ENCODE results near the gene TRIM33. TPM values are rescaled to one million over a fixed set of nuclear protein-coding genes. Genes with fewer than 3 reads are reported as not detected.
"Not testable (repeated sequence)": the region's sequence is repeated elsewhere in the genome, so short reads cannot be mapped to it uniquely, and the experiment has no call there.

TRIM33 gene
- polyA plus RNA-seq, 4 donors: 6.9 to 27.5 (median 11.0) TPM

GRCh38 chr1:114457675-114458236 lies 53.2 kb downstream of the TRIM33 start:
- peaks cover 3 to 14% (median 4%) of the 10 kb centered on the region in 3 donors for H3K36me3 ChIP-seq (ENCODE audit: control insufficient read depth in 3 of 3, insufficient read depth in 2 of 3, low read depth in 1 of 3, low read length in 3 of 3)
- 81 to 98% (median 82%) methylated on average over 4 of the region's 4 CpGs for WGBS, 3 donors
- peaks cover 0 to 3% (median 0%) of the 10 kb centered on the region in 3 donors for H3K4me1 ChIP-seq (ENCODE audit: control insufficient read depth in 3 of 3, insufficient read depth in 2 of 3, low read depth in 1 of 3, low read length in 2 of 3)
- H3K27ac ChIP-seq (ENCODE audit: low read depth in 1 of 3, low read length in 2 of 3): peak overlapping the region in 1 of 3 donors; percentile 22
- no peaks in the 10 kb centered on the region for H3K9me3 ChIP-seq (ENCODE audit: control insufficient read depth in 2 of 2, insufficient read depth in 1 of 2, low read depth in 1 of 2, low read length in 1 of 2)
- no peaks in the 10 kb centered on the region for H3K27me3 ChIP-seq (ENCODE audit: control insufficient read depth in 3 of 3, insufficient read depth in 3 of 3, low read length in 3 of 3)
- FAIRE-seq (no peak), DNase-seq (peak in 1 of 2 donors; percentile 31)
- no peak overlapping the region for H3K4me3 ChIP-seq (ENCODE audit: low read depth in 1 of 3, low read length in 3 of 3)

DNA sequence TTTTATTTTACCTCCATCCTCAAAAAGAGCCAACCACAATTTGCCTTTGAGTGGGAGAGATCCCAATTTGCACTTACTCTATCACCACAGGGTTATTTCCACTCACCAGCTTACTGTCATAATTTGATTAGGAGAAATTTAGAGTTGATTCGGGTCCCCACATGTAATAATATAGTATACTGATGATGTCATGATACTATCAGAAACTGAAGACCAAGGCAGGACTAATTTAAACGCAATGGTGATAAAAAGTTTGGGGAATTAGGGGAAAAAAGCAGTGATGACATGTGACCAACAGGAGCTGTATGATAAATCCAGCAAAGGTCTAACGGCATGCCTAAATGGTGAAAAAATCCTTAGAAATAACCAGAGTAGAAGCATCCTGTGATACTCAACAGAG lies 54.4 kb downstream of the TRIM33 start:
- H3K9me3 ChIP-seq (ENCODE audit: control insufficient read depth in 2 of 2, insufficient read depth in 1 of 2, low read depth in 1 of 2, low read length in 1 of 2): no peaks in the 10 kb centered on the region
- DNase-seq (no peak), FAIRE-seq (no peak)
- H3K4me3 ChIP-seq (ENCODE audit: low read depth in 1 of 3, low read length in 3 of 3): no peak overlapping the region
- H3K4me1 ChIP-seq (ENCODE audit: control insufficient read depth in 3 of 3, insufficient read depth in 2 of 3, low read depth in 1 of 3, low read length in 2 of 3): peaks cover 0 to 3% (median 0%) of the 10 kb centered on the region in 3 donors
- H3K27me3 ChIP-seq (ENCODE audit: control insufficient read depth in 3 of 3, insufficient read depth in 3 of 3, low read length in 3 of 3): no peaks in the 10 kb centered on the region
- peaks cover 3 to 14% (median 4%) of the 10 kb centered on the region in 3 donors for H3K36me3 ChIP-seq (ENCODE audit: control insufficient read depth in 3 of 3, insufficient read depth in 2 of 3, low read depth in 1 of 3, low read length in 3 of 3)
- H3K27ac ChIP-seq (ENCODE audit: low read depth in 1 of 3, low read length in 2 of 3): no peak overlapping the region
- WGBS, 3 donors: 92 to 94% (median 94%) methylated on average over 3 of the region's 3 CpGs

GRCh38 chr1:114455102-114455785 lies 55.8 kb downstream of the TRIM33 start:
- peaks cover 3 to 14% (median 4%) of the 10 kb centered on the region in 3 donors for H3K36me3 ChIP-seq (ENCODE audit: control insufficient read depth in 3 of 3, insufficient read depth in 2 of 3, low read depth in 1 of 3, low read length in 3 of 3)
- no peaks in the 10 kb centered on the region for H3K27me3 ChIP-seq (ENCODE audit: control insufficient read depth in 3 of 3, insufficient read depth in 3 of 3, low read length in 3 of 3)
- FAIRE-seq (no peak), DNase-seq (peak in 1 of 2 donors; percentile 22)
- H3K4me3 ChIP-seq (ENCODE audit: low read depth in 1 of 3, low read length in 3 of 3): no peak overlapping the region
- peaks cover 0 to 3% (median 0%) of the 10 kb centered on the region in 3 donors for H3K4me1 ChIP-seq (ENCODE audit: control insufficient read depth in 3 of 3, insufficient read depth in 2 of 3, low read depth in 1 of 3, low read length in 2 of 3)
- H3K9me3 ChIP-seq (ENCODE audit: control insufficient read depth in 2 of 2, insufficient read depth in 1 of 2, low read depth in 1 of 2, low read length in 1 of 2): no peaks in the 10 kb centered on the region
- H3K27ac ChIP-seq (ENCODE audit: low read depth in 1 of 3, low read length in 2 of 3): no peak overlapping the region

DNA sequence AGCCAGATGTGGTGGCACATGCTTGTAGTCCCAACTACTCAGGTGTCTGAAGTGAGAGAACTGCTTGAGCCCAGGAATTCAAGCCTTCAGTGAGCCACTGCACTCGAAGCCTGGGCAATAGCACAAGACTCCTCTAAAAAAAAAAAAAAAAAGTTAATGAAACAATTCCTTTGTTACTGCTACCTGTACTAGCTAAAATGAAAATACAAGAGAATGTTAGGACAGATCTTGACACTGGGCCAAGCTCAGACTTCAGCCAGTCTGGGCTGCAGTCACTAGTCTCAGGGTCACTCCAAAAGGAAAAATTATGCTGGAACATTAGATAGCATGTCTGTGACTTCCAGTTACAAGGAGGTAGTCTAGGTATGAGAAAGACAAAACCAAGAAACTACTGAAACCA lies 56.5 kb downstream of the TRIM33 start:
- DNase-seq: no peak
- H3K4me3 ChIP-seq (ENCODE audit: low read depth in 1 of 3, low read length in 3 of 3): no peak overlapping the region
- H3K36me3 ChIP-seq (ENCODE audit: control insufficient read depth in 3 of 3, insufficient read depth in 2 of 3, low read depth in 1 of 3, low read length in 3 of 3): peaks cover 3 to 14% (median 4%) of the 10 kb centered on the region in 3 donors
- FAIRE-seq: no peak
- H3K27ac ChIP-seq (ENCODE audit: low read depth in 1 of 3, low read length in 2 of 3): no peak overlapping the region
- H3K9me3 ChIP-seq (ENCODE audit: control insufficient read depth in 2 of 2, insufficient read depth in 1 of 2, low read depth in 1 of 2, low read length in 1 of 2): no peaks in the 10 kb centered on the region
- H3K27me3 ChIP-seq (ENCODE audit: control insufficient read depth in 3 of 3, insufficient read depth in 3 of 3, low read length in 3 of 3): no peaks in the 10 kb centered on the region
- 96 to 100% (median 97%) methylated on average over 1 of the region's 1 CpG for WGBS, 3 donors
- peaks cover 0 to 3% (median 0%) of the 10 kb centered on the region in 3 donors for H3K4me1 ChIP-seq (ENCODE audit: control insufficient read depth in 3 of 3, insufficient read depth in 2 of 3, low read depth in 1 of 3, low read length in 2 of 3)

GRCh38 chr1:114453361-114453784 lies 57.6 kb downstream of the TRIM33 start:
- 39 to 71% (median 40%) methylated on average over 2 of the region's 2 CpGs for WGBS, 3 donors
- peaks cover 3 to 15% (median 4%) of the 10 kb centered on the region in 3 donors for H3K36me3 ChIP-seq (ENCODE audit: control insufficient read depth in 3 of 3, insufficient read depth in 2 of 3, low read depth in 1 of 3, low read length in 3 of 3)
- no peak overlapping the region for H3K4me3 ChIP-seq (ENCODE audit: low read depth in 1 of 3, low read length in 3 of 3)
- peaks cover 0 to 3% (median 0%) of the 10 kb centered on the region in 3 donors for H3K4me1 ChIP-seq (ENCODE audit: control insufficient read depth in 3 of 3, insufficient read depth in 2 of 3, low read depth in 1 of 3, low read length in 2 of 3)
- DNase-seq (peak in 1 of 2 donors; percentile 23), FAIRE-seq (no peak)
- H3K27me3 ChIP-seq (ENCODE audit: control insufficient read depth in 3 of 3, insufficient read depth in 3 of 3, low read length in 3 of 3): no peaks in the 10 kb centered on the region
- no peaks in the 10 kb centered on the region for H3K9me3 ChIP-seq (ENCODE audit: control insufficient read depth in 2 of 2, insufficient read depth in 1 of 2, low read depth in 1 of 2, low read length in 1 of 2)
- H3K27ac ChIP-seq (ENCODE audit: low read depth in 1 of 3, low read length in 2 of 3): no peak overlapping the region

DNA sequence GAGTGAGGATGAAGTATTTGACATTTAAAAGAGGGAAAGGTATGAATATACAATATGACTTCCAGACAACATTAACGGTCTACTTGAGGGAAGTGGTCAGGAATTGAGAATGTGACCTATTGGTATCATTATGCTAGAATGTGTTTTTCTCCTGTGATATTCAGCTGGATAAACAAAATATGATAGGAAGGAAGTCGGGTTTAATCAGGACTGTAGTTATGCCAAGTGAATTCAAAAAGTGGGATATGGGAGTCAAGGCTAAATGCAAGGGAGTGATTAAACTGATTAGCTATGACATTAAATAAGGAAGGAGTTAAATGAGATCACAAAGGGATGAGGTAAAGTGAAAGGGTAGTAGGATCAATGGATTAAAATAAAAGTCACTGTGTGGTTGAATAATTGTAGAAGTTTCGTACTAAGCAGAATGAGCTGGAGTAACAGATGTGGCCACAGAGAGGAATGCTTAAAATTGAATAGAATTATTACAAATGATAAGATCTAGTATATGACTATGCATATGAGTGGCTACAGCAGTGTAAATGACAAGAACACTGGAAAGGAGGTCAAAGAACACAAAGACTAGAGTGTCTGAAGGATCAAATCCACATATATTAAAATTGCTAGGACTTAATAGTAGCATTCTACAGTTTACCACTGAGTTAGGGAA lies 62.5 kb downstream of the TRIM33 start:
- Histone ChIP-seq H3K27ac (ENCODE audit: low read depth in 1 of 3, low read length in 2 of 3) (no peak overlapping the region), H3K36me3 (ENCODE audit: control insufficient read depth in 3 of 3, insufficient read depth in 2 of 3, low read depth in 1 of 3, low read length in 3 of 3) (peaks cover 2 to 7% (median 5%) of the 10 kb centered on the region in 3 donors), H3K27me3 (ENCODE audit: control insufficient read depth in 3 of 3, insufficient read depth in 3 of 3, low read length in 3 of 3) (no peaks in the 10 kb centered on the region), H3K4me1 (ENCODE audit: control insufficient read depth in 3 of 3, insufficient read depth in 2 of 3, low read depth in 1 of 3, low read length in 2 of 3) (no peaks in the 10 kb centered on the region), H3K9me3 (ENCODE audit: control insufficient read depth in 2 of 2, insufficient read depth in 1 of 2, low read depth in 1 of 2, low read length in 1 of 2) (no peaks in the 10 kb centered on the region), H3K4me3 (ENCODE audit: low read depth in 1 of 3, low read length in 3 of 3) (no peak overlapping the region)
- no peak for FAIRE-seq
- no peak for DNase-seq
- 87% methylated on average over 3 of the region's 3 CpGs for WGBS, 3 donors

- FAIRE-seq: no peak
- no peak for DNase-seq
These were observed 64.8 kb downstream of the TRIM33 start for GRCh38 chr1:114446198-114446597.

DNA sequence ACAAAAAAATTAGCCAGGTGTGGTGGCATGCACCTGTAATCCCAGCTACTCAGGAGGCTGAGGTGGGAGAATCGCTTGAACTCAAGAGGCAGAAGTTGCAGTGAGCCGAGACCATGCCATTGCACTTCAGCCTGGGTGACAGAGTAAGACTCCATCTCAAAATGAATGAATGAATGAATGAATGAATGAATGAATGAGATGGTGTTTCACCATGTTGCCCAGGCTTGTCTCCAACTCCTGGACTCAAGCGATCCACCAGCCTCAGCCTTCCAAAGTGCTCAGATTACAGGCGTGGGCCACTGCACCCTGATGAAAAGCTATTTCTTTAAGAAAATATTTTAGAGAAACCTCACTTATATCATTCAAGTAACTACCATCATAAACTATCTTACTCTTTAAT lies 67.8 kb downstream of the TRIM33 start:
- not testable (repeated sequence) for H3K9me3 ChIP-seq (ENCODE audit: control insufficient read depth in 2 of 2, insufficient read depth in 1 of 2, low read depth in 1 of 2, low read length in 1 of 2); H3K4me1 ChIP-seq (ENCODE audit: control insufficient read depth in 3 of 3, insufficient read depth in 2 of 3, low read depth in 1 of 3, low read length in 2 of 3); H3K27ac ChIP-seq (ENCODE audit: low read depth in 1 of 3, low read length in 2 of 3); FAIRE-seq; DNase-seq; H3K27me3 ChIP-seq (ENCODE audit: control insufficient read depth in 3 of 3, insufficient read depth in 3 of 3, low read length in 3 of 3); H3K4me3 ChIP-seq (ENCODE audit: low read depth in 1 of 3, low read length in 3 of 3)
- peaks cover 3 to 16% (median 5%) of the 10 kb centered on the region in 3 donors for H3K36me3 ChIP-seq (ENCODE audit: control insufficient read depth in 3 of 3, insufficient read depth in 2 of 3, low read depth in 1 of 3, low read length in 3 of 3)
- 97 to 99% (median 98%) methylated on average over 4 of the region's 4 CpGs for WGBS, 3 donors

More at GRCh38 chr1:114446198-114446597, 64.8 kb downstream of the TRIM33 start:
- Histone ChIP-seq H3K27me3 (ENCODE audit: control insufficient read depth in 3 of 3, insufficient read depth in 3 of 3, low read length in 3 of 3) (no peaks in the 10 kb centered on the region), H3K4me1 (ENCODE audit: control insufficient read depth in 3 of 3, insufficient read depth in 2 of 3, low read depth in 1 of 3, low read length in 2 of 3) (no peaks in the 10 kb centered on the region), H3K36me3 (ENCODE audit: control insufficient read depth in 3 of 3, insufficient read depth in 2 of 3, low read depth in 1 of 3, low read length in 3 of 3) (peaks cover 2 to 12% (median 3%) of the 10 kb centered on the region in 3 donors), H3K9me3 (ENCODE audit: control insufficient read depth in 2 of 2, insufficient read depth in 1 of 2, low read depth in 1 of 2, low read length in 1 of 2) (no peaks in the 10 kb centered on the region), H3K27ac (ENCODE audit: low read depth in 1 of 3, low read length in 2 of 3) (no peak overlapping the region), H3K4me3 (ENCODE audit: low read depth in 1 of 3, low read length in 3 of 3) (no peak overlapping the region)
- 88 to 93% (median 91%) methylated on average over 1 of the region's 1 CpG for WGBS, 3 donors

All from small intestine (tissue), 7 donors.